SK-N-SH (cell line): Measurements from ENCODE around the gene LGR6. TPM values are rescaled to one million over a fixed set of nuclear protein-coding genes. Genes with fewer than 3 reads are reported as not detected.
A peak's percentile ranks its signal among the peaks of the same experiment; 100 is the strongest.

Experiments used
- CTCF ChIA-PET: fragments of 300-600, 350-600 bp; formaldehyde crosslinking; extraction: SDS; loops from one replicate; lab custom pipeline; 2021; lab: Yijun Ruan, JAX
- POLR2A ChIA-PET: fragments of 350-600 bp; sonication (Branson Sonifier 250); formaldehyde crosslinking; extraction: SDS; loops from one replicate; lab custom pipeline; 2020; ENCODE audit warnings: antibody characterized with exemption, inconsistent platforms; lab: Yijun Ruan, JAX
- DNase-seq: peaks from one replicate; pipeline ENCODE4 v3.0.0; 2012
- H2AFZ ChIP-seq: fragments of 200-600 bp; sonication (generic); 2 replicates; pipeline ENCODE4 v1.8.1; 2016; ENCODE audit warnings: antibody characterized with exemption, mild to moderate bottlenecking, low read depth
- H3F3A ChIP-seq: fragments of 200-600 bp; sonication (generic); replicated peaks from 2 replicates; pipeline ENCODE3; 2016; ENCODE audit warnings: antibody characterized with exemption, mild to moderate bottlenecking; ENCODE audit not compliant: insufficient read depth
- H3K27ac ChIP-seq, 2 experiments: fragments of 200-500 bp in 1 of 2; fragments of 200-600 bp in 1 of 2; sonication (Bioruptor generic) in 1 of 2; sonication (generic), shearing (Covaris generic) in 1 of 2; 2 replicates each; pipeline versions ENCODE4 v1.5.1 to v1.6.1; 2014 to 2016; ENCODE audit warnings: low read depth in 2 of 2, inconsistent platforms in 1 of 2, low read length in 1 of 2, mild to moderate bottlenecking in 1 of 2, mixed read lengths in 1 of 2
- H3K27me3 ChIP-seq: fragments of 200-600 bp; sonication (generic), shearing (Covaris generic); 2 replicates; pipeline ENCODE4 v1.6.1; 2016; ENCODE audit warnings: mixed run types; ENCODE audit not compliant: insufficient read depth
- H3K36me3 ChIP-seq, 2 experiments: fragments of 200-500 bp in 1 of 2; fragments of 200-600 bp in 1 of 2; sonication (Bioruptor generic) in 1 of 2; sonication (generic) in 1 of 2; replicated peaks in 1 of 2; 2 replicates each; pipeline versions ENCODE3 to v1.5.1; 2014 to 2016; ENCODE audit warnings: low read length in 1 of 2, mild to moderate bottlenecking in 1 of 2; ENCODE audit not compliant: insufficient read depth in 2 of 2, control insufficient read depth in 1 of 2
- H3K4me1 ChIP-seq, 2 experiments: fragments of 200-500 bp in 1 of 2; fragments of 200-600 bp in 1 of 2; sonication (Bioruptor generic) in 1 of 2; sonication (generic), shearing (Covaris generic) in 1 of 2; 2 replicates each; pipeline versions ENCODE4 v1.5.1 to v1.6.1; 2014 to 2016; ENCODE audit warnings: low read depth in 1 of 2, low read length in 1 of 2, mixed run types in 1 of 2; ENCODE audit not compliant: insufficient read depth in 2 of 2, control insufficient read depth in 1 of 2
- H3K4me2 ChIP-seq: fragments of 200-600 bp; sonication (generic), shearing (Covaris generic); 2 replicates; pipeline ENCODE4 v1.6.1; 2017; ENCODE audit warnings: mixed run types
- H3K4me3 ChIP-seq, 2 experiments: fragments of 200-500 bp in 1 of 2; fragments of 200-600 bp in 1 of 2; sonication (Bioruptor generic) in 1 of 2; sonication (generic), shearing (Covaris generic) in 1 of 2; 2 replicates each; pipeline versions ENCODE4 v1.5.1 to v1.8.1; 2014 to 2016; ENCODE audit warnings: low read depth in 2 of 2, inconsistent platforms in 1 of 2, low read length in 1 of 2, mild to moderate bottlenecking in 1 of 2, mixed read lengths in 1 of 2, moderate library complexity in 1 of 2
- H3K79me2 ChIP-seq: fragments of 200-600 bp; sonication (generic); 2 replicates; pipeline ENCODE4 v1.8.1; 2017; ENCODE audit warnings: mild to moderate bottlenecking; ENCODE audit not compliant: insufficient read depth
- H3K9ac ChIP-seq: fragments of 200-600 bp; sonication (generic); 2 replicates; pipeline ENCODE4 v1.6.1; 2017; ENCODE audit warnings: mixed run types
- H3K9me2 ChIP-seq: fragments of 200-600 bp; sonication (generic); 2 replicates; pipeline ENCODE4 v1.6.1; 2017; ENCODE audit warnings: mixed run types
- H3K9me3 ChIP-seq: fragments of 200-600 bp; sonication (generic); 2 replicates; pipeline ENCODE4 v1.6.1; 2017; ENCODE audit warnings: mixed run types, mild to moderate bottlenecking, moderate library complexity
- H4K20me1 ChIP-seq: fragments of 200-600 bp; sonication (generic); 2 replicates; pipeline ENCODE4 v1.6.1; 2017; ENCODE audit warnings: mild to moderate bottlenecking, mixed run types; ENCODE audit not compliant: insufficient read depth
- ELF1 ChIP-seq: IDR thresholded peaks from 2 replicates; pipeline ENCODE4 v1.4.0; 2012
- FOXJ3 ChIP-seq: sonication (generic); formaldehyde crosslinking; IDR thresholded peaks from 2 replicates; pipeline ENCODE4 v1.5.1; 2020; ENCODE audit warnings: mild to moderate bottlenecking, missing genetic modification reagents
- GABPA ChIP-seq: IDR thresholded peaks from 2 replicates; pipeline ENCODE4 v1.4.0; 2012; ENCODE audit warnings: low read depth, mild to moderate bottlenecking
- IRF3 ChIP-seq: fragments of 150-350 bp; IDR thresholded peaks from 2 replicates; pipeline ENCODE4 v1.6.1; 2016; ENCODE audit warnings: mild to moderate bottlenecking, low read depth, low read length
- MEF2A ChIP-seq: IDR thresholded peaks from 2 replicates; pipeline ENCODE4 v1.4.0; 2012; ENCODE audit warnings: low read depth, borderline replicate concordance
- MXI1 ChIP-seq: IDR thresholded peaks from 2 replicates; pipeline ENCODE4 v1.6.1; 2012; ENCODE audit warnings: mild to moderate bottlenecking, low read depth, low read length, improper control_type of control experiment
- RCOR1 ChIP-seq: fragments of 150-350 bp; IDR thresholded peaks from 2 replicates; pipeline ENCODE4 v1.6.1; 2017; ENCODE audit warnings: antibody characterized with exemption, low read length
- REST ChIP-seq: IDR thresholded peaks from 2 replicates; pipeline ENCODE4 v1.6.1; 2012; ENCODE audit warnings: mild to moderate bottlenecking, low read depth, low read length, moderate library complexity
- RFX5 ChIP-seq: IDR thresholded peaks from 2 replicates; pipeline ENCODE4 v1.6.1; 2012; ENCODE audit warnings: mild to moderate bottlenecking, improper control_type of control experiment, low read length
- SMC3 ChIP-seq: IDR thresholded peaks from 2 replicates; pipeline ENCODE4 v1.6.1; 2012; ENCODE audit warnings: low read depth, low read length, improper control_type of control experiment
- TAF1 ChIP-seq: IDR thresholded peaks from 2 replicates; pipeline ENCODE4 v1.6.1; 2012; ENCODE audit warnings: low read depth, mild to moderate bottlenecking, low read length, moderate library complexity, borderline replicate concordance
- TCF12 ChIP-seq: IDR thresholded peaks from 2 replicates; pipeline ENCODE4 v1.4.0; 2012
- TEAD4 ChIP-seq: IDR thresholded peaks from 2 replicates; pipeline ENCODE4 v1.4.0; 2012; ENCODE audit warnings: mild to moderate bottlenecking, borderline replicate concordance; ENCODE audit not compliant: insufficient read depth
- WGBS: methylation state at CpG from one replicate; pipeline ENCODE4 v1.1.6; 2017; ENCODE audit warnings: low lambda C conversion rate; 5-methylcytosine and 5-hydroxymethylcytosine counted together
- polyA plus RNA-seq, 3 experiments: library from polyadenylated mRNA; depleted of rRNA; stranded (reverse); fragments of >200 nt; gene quantifications; 2 replicates each; pipeline ENCODE4 v1.2.3, GENCODE V29; 2012

LGR6 gene
- polyA plus RNA-seq, 1 of the 3 experiments (the other 2 are of a cell fraction) = 0.03 TPM

- Histone ChIP-seq H4K20me1 (no peaks in the 10 kb centered on the region), H2AFZ (no peak overlapping the region), H3F3A (peaks cover 19% of the 10 kb centered on the region), H3K27me3 (no peaks in the 10 kb centered on the region), H3K79me2 (no peaks in the 10 kb centered on the region), H3K9me2 (no peaks in the 10 kb centered on the region), H3K27ac (peak overlapping the region in 1 of 2 experiments; percentile 60; a peak in 3 of 4 replicates), H3K4me3 (no peak overlapping the region), H3K36me3 (no peaks in the 10 kb centered on the region), H3K4me2 (no peak overlapping the region; the same call in 1 of the 2 replicates), H3K4me1 (peaks cover 4 to 41% of the 10 kb centered on the region in 2 experiments; a peak in 3 of 4 replicates), H3K9ac (no peak overlapping the region), H3K9me3 (no peaks in the 10 kb centered on the region)
- POLR2A ChIA-PET = no interaction called here
- no peak for DNase-seq
- 93% methylated on average over 1 of the region's 1 CpG for WGBS
- no peak for TF ChIP-seq MXI1
- no peak for TF ChIP-seq REST
- no peak for TF ChIP-seq RFX5
- no peak for TF ChIP-seq SMC3
- no peak for TF ChIP-seq GABPA
- no peak for TF ChIP-seq IRF3
- no peak for TF ChIP-seq MEF2A
- CTCF ChIA-PET = interaction anchor here (0.7 to 1.2 kb wide), 3 partner anchors 10 to 78 kb away, joined by 3 to 4 read pairs (median 3); no protein-coding TSS in a partner anchor
Measured at GRCh38 chr1:202292773-202293172, 99.2 kb downstream of the LGR6 start.

- 49% methylated on average over 4 of the region's 4 CpGs for WGBS
- Histone ChIP-seq H3K4me3 (no peak overlapping the region), H3F3A (peaks cover 19% of the 10 kb centered on the region), H3K9me2 (no peaks in the 10 kb centered on the region), H3K4me2 (no peak overlapping the region), H3K27ac (peak overlapping the region; percentile 19 to 60; a peak in 2 of 4 replicates), H3K79me2 (no peaks in the 10 kb centered on the region), H2AFZ (no peak overlapping the region), H3K27me3 (no peaks in the 10 kb centered on the region), H4K20me1 (no peaks in the 10 kb centered on the region), H3K4me1 (peaks cover 4 to 41% of the 10 kb centered on the region in 2 experiments; a peak in 3 of 4 replicates), H3K36me3 (no peaks in the 10 kb centered on the region), H3K9me3 (no peaks in the 10 kb centered on the region), H3K9ac (no peak overlapping the region)
- no peak for DNase-seq
- POLR2A ChIA-PET = no interaction called here
- CTCF ChIA-PET = interaction anchor here (0.9 kb wide), 1 partner anchor 19 kb away, joined by 3 read pairs; no protein-coding TSS in a partner anchor
- TF ChIP-seq ELF1 = no peak
- no peak for TF ChIP-seq TAF1
- peak; percentile 38; the same call in 1 of the 2 replicates for TF ChIP-seq TCF12
- TF ChIP-seq TEAD4 = no peak
- TF ChIP-seq RCOR1 = no peak
- TF ChIP-seq MEF2A = 0 out of 2 replicates have a peak, but pooled peaks have one; percentile 45
- no peak for TF ChIP-seq FOXJ3 (CRISPR knock-in tag)
- TF ChIP-seq MXI1 = no peak
Measured at GRCh38 chr1:202293569-202293968, 100.0 kb downstream of the LGR6 start.
